Measurements from ENCODE around the gene ZNF768. TPM values are rescaled to one million over a fixed set of nuclear protein-coding genes. Genes with fewer than 3 reads are reported as not detected.

The ZNF768 gene
- total RNA-seq, 3 donors from 2014 or later, result 23.3 to 33.2 (median 29.8) TPM

- peaks cover 10% of the 10 kb centered on the region in 2 donors for H3K4me1 ChIP-seq
- peaks cover 12% of the 10 kb centered on the region for H3K36me3 ChIP-seq
These were observed 2.6 kb upstream of the ZNF768 start for GRCh38 chr16:30528799-30529457.

DNA sequence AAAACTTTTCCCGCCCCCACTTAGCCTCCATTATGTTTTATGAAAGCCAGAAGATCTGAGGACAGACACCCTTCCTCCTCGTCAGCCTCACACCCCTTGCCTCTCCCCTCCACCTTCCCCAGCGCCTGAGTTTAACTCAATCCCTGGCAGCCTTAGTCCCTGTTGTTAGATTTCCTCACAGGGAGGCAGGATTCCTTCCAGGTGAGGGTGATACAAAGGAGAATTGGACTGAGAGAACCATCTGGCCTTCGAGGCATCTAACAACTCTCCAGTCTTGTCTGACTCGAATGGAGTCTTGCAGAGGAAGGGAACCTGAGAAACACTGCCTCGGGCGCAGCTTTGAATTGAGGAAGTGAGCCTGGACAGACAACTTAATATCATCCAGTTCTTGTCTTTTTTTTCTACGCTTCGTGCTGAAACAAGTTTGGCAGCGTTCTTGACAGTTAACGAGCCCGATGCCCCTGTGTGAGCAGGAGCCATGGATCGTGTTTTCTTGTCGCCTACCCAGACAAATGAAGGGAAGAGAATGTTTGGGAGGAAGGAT is 1.3 kb upstream of the ZNF768 start:
- Histone ChIP-seq H3K36me3 (peaks cover 11% of the 10 kb centered on the region), H3K27ac (peak overlapping the region; percentile 97 to 98), H3K4me3 (peak overlapping the region; percentile 76 to 90 (median 88)), H3K27me3 (no peaks in the 10 kb centered on the region), H3K4me1 (peaks cover 0 to 10% of the 10 kb centered on the region in 2 donors), H3K9me3 (no peaks in the 10 kb centered on the region)
- intact Hi-C loops (cut with DNase I; ENCODE audit: low total_unique reads), result loop anchor here (10.0 kb wide), 1 partner anchor 103 kb away; no protein-coding TSS in a partner anchor
- no peak for TF ChIP-seq CTCF (IDR thresholded peaks at IDR 0.05)
- peak; percentile 16 for TF ChIP-seq POLR2A (IDR thresholded peaks at IDR 0.05)
- TF ChIP-seq POLR2AphosphoS5 (IDR thresholded peaks at IDR 0.05), result peak in 1 of 3 donors; percentile 23
- peak; percentile 79 to 84 for DNase-seq (ENCODE audit: low spot score in 2 of 2)

More at GRCh38 chr16:30528799-30529457, 2.6 kb upstream of the ZNF768 start:
- intact Hi-C loops (cut with DNase I; ENCODE audit: low total_unique reads), result loop anchor here (10.0 kb wide), 1 partner anchor 104 kb away; no protein-coding TSS in a partner anchor
- Histone ChIP-seq H3K9me3 (no peaks in the 10 kb centered on the region), H3K27me3 (no peaks in the 10 kb centered on the region), H3K4me3 (no peak overlapping the region), H3K27ac (peak overlapping the region; percentile 97 to 98)
- TF ChIP-seq POLR2AphosphoS5 (IDR thresholded peaks at IDR 0.05) (no peak), POLR2A (IDR thresholded peaks at IDR 0.05) (no peak), CTCF (IDR thresholded peaks at IDR 0.05) (no peak)
- DNase-seq (ENCODE audit: low spot score in 2 of 2), result no peak

DNA sequence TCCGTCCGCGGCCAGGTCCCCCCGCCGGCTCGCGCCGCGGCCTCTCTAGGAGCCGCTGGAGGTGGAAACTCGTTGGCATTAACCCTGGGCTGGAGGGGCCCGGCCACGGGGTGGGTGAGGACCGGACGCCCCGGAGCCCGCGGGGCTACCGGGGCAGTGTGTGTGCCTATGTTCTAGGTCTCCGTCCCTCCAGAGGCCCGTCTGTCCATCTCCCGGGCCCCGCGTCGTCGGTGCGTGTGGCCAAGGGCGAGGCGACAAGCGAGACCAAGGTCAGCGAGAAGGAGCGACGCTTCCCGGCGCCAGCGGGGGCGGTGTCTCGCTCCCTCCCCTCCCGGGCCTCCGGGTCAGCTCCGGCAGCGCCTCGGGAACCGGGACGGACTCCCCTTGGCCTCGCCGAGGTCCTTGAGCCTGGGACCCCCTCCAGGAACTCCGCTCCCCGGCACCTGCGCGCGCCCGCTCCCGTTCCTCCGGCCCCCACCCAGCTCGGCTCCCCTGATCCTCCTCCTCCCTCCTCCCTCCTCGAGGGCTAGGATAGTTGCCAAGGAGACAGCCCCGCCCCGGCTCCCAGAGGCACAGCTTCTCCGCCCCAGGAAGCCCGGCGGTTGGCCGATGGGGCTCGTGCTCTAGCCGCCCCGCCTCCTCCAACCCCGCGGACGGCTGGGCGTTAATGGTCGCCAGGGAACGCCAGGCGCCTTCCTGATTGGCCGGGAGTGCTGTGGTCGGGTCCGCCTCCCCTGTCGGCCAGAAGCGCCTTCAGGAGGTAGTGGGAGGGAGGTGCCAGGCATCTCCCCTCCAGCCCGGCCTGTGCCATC is 663 bp upstream of the ZNF768 start:
- Histone ChIP-seq H3K36me3 (peaks cover 6% of the 10 kb centered on the region), H3K4me3 (peak overlapping the region; percentile 76 to 90 (median 88)), H3K27me3 (no peaks in the 10 kb centered on the region), H3K27ac (peak overlapping the region; percentile 97 to 98), H3K9me3 (no peaks in the 10 kb centered on the region), H3K4me1 (peaks cover 0 to 10% of the 10 kb centered on the region in 2 donors)
- DNase-seq (ENCODE audit: low spot score in 2 of 2), result peak; percentile 98
- TF ChIP-seq POLR2AphosphoS5 (IDR thresholded peaks at IDR 0.05) (peak in 2 of 3 donors; percentile 66 to 71), POLR2A (IDR thresholded peaks at IDR 0.05) (peak; percentile 4), CTCF (IDR thresholded peaks at IDR 0.05) (peak; percentile 40 to 54 (median 53))
- intact Hi-C loops (cut with DNase I; ENCODE audit: low total_unique reads), result loop anchor here (10.0 kb wide), 1 partner anchor 102 kb away; no protein-coding TSS in a partner anchor

GRCh38 chr16:30525844-30526136 is 576 bp downstream of the ZNF768 start:
- TF ChIP-seq CTCF (IDR thresholded peaks at IDR 0.05) (no peak), POLR2AphosphoS5 (IDR thresholded peaks at IDR 0.05) (no peak), POLR2A (IDR thresholded peaks at IDR 0.05) (no peak)
- peak overlapping the region; percentile 97 to 98 for H3K27ac ChIP-seq
- peaks cover 6% of the 10 kb centered on the region for H3K36me3 ChIP-seq
- DNase-seq (ENCODE audit: low spot score in 2 of 2), result no peak
- H3K4me1 ChIP-seq, result peaks cover 0 to 10% of the 10 kb centered on the region in 2 donors
- intact Hi-C loops (cut with DNase I; ENCODE audit: low total_unique reads), result loop anchor here (10.0 kb wide), 1 partner anchor 101 kb away; no protein-coding TSS in a partner anchor
- peak overlapping the region; percentile 76 to 90 (median 88) for H3K4me3 ChIP-seq
- no peaks in the 10 kb centered on the region for H3K9me3 ChIP-seq
- no peaks in the 10 kb centered on the region for H3K27me3 ChIP-seq

All from breast epithelium (tissue), 4 donors.